Measurements from ENCODE around the gene DVL2.

DVL2 gene

DNA sequence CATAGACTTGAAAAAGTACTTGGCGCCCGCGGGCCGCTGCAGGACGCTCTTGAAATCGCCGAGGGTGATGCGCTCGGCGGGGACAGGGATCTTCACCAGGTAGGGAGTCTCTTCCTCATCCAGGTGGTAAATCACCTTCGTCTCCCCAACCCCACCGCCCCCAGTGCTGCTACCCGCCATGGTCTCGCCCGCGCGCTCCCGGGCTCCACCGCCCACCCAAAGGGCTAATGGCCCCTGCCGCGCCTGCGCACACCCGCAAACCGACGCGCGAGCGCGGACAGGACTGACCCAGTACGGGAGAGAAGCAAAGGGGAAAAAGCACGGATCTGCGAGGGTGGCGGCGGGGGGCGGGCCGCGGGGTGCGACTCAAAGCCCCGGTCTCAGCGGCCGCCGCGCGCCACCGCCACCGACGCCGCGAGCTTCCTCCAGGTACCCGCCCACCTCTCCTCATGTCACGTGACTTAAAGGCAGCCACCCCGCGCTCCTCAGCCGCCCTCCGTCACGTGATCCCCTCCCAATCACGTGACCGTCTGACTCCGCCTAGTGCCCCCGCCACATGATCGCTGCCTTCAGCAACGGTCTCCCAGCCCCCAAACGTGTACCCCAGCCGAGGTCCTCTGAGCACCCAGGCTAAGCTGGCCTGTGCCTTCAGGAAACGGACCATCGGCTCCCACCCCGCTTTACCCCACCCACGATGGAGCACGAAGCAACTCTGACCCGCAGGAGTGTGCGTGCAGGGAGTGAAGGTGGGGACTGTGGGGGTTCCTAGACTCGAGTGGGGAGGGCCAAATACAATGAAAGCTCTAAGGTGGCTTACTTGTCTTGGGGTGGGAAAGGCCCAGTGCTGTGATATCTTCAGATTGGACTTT lies at the start of gene DVL2:
Gene DVL2 (minus strand): TSS at position 435 of the 869 bp plus-strand sequence. CDS start 255 bp downstream, at position 180.
- peak; percentile 95 for DNase-seq

DNA sequence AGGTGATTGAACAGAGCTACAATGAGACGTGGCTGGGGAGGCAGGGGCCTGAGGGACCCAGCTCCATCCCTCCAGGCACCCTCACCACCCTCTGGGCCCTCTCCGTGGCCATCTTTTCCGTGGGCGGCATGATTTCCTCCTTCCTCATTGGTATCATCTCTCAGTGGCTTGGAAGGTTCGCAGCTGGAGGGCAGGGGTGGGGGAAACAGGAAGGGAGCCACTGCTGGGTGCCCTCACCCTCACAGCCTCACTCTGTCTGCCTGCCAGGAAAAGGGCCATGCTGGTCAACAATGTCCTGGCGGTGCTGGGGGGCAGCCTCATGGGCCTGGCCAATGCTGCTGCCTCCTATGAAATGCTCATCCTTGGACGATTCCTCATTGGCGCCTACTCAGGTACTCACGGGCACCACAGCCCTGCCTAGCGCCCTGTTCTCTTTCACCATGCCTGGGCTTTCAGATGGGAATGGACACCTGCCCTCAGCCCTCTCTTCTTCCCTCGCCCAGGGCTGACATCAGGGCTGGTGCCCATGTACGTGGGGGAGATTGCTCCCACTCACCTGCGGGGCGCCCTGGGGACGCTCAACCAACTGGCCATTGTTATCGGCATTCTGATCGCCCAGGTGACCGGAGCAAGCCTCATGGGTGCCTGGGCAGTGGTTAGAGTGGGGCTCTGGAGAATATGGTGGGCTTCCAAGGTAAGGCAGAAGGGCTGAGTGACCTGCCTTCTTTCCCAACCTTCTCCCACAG lies 49.3 kb upstream of the DVL2 start:
- no peak for DNase-seq

- DNase-seq, result no peak
Observed at GRCh38 chr17:7282752-7283321, 48.5 kb upstream of the DVL2 start.

DNA sequence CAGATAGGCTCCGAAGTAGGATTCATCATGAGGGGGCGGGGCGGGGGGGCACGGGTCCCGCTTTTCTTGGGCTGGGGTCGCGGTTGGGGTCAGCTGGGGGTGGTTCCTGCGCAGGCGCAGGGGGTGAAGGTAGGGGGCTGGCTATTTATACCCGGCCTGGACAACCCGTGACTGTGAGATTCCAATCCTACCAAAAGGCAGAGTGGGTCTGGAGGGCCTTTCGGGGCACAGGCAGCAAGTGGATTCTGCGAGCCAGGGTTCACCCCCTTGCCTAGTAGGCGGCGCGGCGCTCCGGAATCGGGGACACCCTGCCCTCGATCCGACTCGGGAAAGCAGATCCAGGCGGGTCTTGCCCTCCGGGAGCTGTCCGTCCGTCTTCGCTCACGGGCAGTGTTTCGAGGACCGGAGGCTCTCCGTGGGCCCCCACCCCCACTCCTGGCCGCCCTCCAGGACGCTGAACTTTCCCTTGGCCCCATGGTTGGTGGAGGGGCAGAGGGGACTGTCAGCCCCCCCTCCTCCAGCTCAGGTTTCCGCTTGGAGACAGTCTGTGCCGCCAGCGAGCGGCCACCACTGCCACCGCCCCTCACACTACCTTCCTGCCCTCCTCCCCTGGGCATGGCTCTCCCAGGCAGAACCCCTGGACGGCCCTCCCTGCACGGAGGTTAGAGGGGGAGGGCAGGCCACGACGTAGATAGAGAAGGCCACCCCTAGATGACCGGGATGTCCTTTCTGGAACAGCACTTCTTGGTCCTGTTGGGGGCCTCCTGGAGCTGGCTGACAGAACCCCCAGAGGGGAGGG lies 47.8 kb upstream of the DVL2 start:
- peak; percentile 35 for DNase-seq

DNA sequence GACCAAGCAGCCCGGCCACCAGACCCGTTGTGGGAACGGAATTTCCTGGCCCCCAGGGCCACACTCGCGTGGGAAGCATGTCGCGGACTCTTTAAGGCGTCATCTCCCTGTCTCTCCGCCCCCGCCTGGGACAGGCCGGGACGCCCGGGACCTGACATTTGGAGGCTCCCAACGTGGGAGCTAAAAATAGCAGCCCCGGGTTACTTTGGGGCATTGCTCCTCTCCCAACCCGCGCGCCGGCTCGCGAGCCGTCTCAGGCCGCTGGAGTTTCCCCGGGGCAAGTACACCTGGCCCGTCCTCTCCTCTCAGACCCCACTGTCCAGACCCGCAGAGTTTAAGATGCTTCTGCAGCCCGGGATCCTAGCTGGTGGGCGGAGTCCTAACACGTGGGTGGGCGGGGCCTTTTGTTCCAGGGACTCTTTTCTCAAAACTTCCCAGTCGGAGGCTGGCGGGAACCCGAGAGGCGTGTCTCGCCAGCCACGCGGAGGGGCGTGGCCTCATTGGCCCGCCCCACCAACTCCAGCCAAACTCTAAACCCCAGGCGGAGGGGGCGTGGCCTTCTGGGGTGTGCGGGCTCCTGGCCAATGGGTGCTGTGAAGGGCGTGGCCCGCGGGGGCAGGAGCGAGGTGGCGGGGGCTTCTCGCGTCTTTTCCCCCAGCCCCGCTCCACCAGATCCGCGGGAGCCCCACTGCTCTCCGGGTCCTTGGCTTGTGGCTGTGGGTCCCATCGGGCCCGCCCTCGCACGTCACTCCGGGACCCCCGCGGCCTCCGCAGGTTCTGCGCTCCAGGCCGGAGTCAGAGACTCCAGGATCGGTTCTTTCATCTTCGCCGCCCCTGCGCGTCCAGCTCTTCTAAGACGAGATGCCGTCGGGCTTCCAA lies 47.0 kb upstream of the DVL2 start, which contains the start of gene SLC2A4:
Gene SLC2A4 (plus strand): TSS at position 645 of the 879 bp plus-strand sequence. CDS start 217 bp downstream, at position 862.
- DNase-seq, result peak; percentile 97

DNA sequence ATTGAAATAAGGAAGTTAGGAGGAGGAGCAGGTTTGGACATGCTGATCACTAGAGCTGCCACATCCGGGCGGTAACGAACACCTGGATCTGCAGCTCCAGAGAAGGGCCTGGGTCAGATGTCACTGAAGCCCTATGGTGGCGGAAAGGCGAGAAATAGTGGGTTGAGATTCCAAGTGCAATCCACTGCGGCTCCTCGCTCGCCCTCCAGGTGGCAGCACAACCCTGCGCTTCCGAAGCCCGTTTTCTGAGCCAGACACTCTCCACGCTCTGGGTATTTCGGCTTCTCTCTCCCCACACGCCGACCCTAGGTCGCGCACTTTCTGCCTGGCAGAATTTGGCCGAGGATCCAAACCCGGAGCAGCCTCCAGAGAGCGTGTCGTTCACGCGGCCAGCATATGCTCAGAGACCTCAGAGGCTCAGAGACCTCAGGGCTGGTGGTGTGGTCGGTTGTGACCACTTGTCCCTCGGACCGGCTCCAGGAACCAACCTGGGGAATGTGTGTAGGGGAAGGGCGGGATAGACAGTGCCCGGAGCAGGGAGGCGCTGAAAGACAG lies 46.3 kb upstream of the DVL2 start:
- peak; percentile 89 for DNase-seq

- DNase-seq, result no peak
Observed at GRCh38 chr17:7279448-7279847, 45.1 kb upstream of the DVL2 start.

DNA sequence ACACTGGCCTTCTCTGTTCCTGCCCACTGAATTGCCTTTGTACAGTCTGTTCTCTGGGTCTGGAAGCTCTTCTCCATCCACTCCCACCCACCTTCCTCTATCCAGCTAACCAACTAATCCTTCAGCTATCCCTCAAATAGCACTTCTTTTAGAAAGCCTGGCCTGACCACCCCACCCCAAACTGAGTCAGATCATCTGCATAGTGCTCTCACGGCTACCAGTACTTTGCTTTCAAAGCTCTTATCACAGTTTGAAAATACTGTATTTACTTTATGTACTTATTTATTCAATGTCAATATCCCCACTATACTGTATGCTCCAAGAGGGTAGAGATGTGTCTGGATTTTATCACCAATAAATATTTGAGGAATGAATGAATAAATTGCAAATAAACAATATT lies 32.5 kb upstream of the DVL2 start:
- DNase-seq, result no peak

DNA sequence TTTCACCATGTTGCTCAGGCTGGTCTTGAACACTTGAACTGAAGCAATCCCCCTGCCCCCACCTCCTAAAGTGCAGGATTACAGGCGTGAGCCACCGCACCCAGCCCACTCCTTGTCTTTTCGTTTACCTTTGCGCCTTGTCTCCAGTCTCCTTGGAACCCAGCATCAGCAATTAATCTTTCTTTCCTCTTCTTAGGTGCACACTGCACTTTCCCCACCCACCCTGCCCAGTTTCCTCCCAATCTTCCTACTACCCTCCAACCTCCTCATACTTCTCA lies 29.4 kb upstream of the DVL2 start:
- no peak for DNase-seq

- peak; percentile 58 for DNase-seq
Observed at GRCh38 chr17:7262935-7263800, 28.9 kb upstream of the DVL2 start.

- DNase-seq, result peak; percentile 96
Observed at GRCh38 chr17:7262192-7262934, 28.0 kb upstream of the DVL2 start, which contains the start of gene CLDN7. TSS of gene CLDN7 (minus strand) at chr17:7262478. CDS start at chr17:7262043, 435 bp downstream.

- DNase-seq, result no peak
Observed at GRCh38 chr17:7261379-7262191, 27.3 kb upstream of the DVL2 start.

- DNase-seq, result peak; percentile 59
Observed at GRCh38 chr17:7260651-7261378, 26.5 kb upstream of the DVL2 start.

GRCh38 chr17:7260151-7260550 lies 25.8 kb upstream of the DVL2 start:
- no peak for DNase-seq

- DNase-seq, result no peak
Observed at GRCh38 chr17:7259555-7259889, 25.2 kb upstream of the DVL2 start.

DNA sequence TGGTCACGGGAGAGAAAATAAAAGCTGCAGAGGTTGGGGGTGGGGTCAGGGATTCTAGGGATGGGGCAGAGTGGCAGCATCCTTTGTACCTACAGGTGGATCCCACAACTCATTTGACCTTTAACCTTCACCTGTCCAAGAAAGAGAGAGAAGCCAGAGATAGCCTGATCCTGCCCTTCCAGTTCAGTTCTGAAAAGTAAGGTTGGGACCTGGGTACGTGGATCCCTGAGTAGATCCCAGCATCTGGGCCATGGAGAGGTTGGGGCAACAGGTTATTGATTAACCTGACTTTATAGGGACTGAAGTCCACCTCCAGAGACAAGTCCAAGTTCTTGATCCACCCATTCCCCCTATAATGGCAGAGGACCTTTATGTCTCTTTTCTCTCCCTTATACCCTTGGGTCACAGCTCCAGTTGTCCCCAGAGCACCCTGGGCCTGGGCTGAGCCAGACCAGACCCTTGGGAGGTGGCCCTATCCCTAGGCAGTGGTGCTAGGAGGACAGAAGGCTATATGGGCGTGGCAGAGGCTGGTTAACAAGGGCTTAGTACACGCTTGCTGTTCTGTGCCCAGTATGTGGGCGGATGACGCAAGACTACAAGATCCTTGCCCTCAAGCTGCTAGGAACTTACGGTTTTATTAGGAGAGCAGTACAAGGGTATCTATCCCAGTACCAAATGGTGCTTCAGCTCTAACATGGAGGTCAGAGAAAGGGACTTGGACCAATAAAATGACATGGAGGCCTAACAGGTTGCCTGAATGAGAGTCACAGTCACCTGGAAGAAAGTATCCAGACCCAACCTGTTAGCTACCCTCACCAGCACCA lies 24.6 kb upstream of the DVL2 start:
- no peak for DNase-seq

GRCh38 chr17:7256766-7257456 lies 22.6 kb upstream of the DVL2 start:
- no peak for DNase-seq

Data from NCI-H1105 (cell line).